Liver (tissue), 9 donors: ENCODE data around the gene FBXO4. TPM values are rescaled to one million over a fixed set of nuclear protein-coding genes. Genes with fewer than 3 reads are reported as not detected.
"Not testable (repeated sequence)": the region's sequence is repeated elsewhere in the genome, so short reads cannot be mapped to it uniquely, and the experiment has no call there.

Source experiments
- DNase-seq: peaks from one replicate; pipeline ENCODE4 v3.0.0-alpha.2; 2017; ENCODE audit warnings: low spot score
- H3K27ac ChIP-seq, 2 donors: one replicate each; pipeline ENCODE4 v1.7.0; 2013; ENCODE audit warnings: inconsistent platforms in 2 of 2, low read length in 2 of 2, control low read depth in 1 of 2, low read depth in 1 of 2, mild to moderate bottlenecking in 1 of 2
- H3K27me3 ChIP-seq, 4 donors: one replicate each; pipeline versions ENCODE4 v1.6.1 to v1.7.0; 2013; ENCODE audit warnings: low read length in 3 of 4, inconsistent platforms in 1 of 4, mild to moderate bottlenecking in 1 of 4, moderate library complexity in 1 of 4; ENCODE audit not compliant: control insufficient read depth in 4 of 4, insufficient read depth in 4 of 4
- H3K36me3 ChIP-seq, 4 donors: one replicate each; pipeline versions ENCODE4 v1.6.1 to v1.7.0; 2013; ENCODE audit warnings: low read length in 3 of 4, mild to moderate bottlenecking in 3 of 4, low read depth in 1 of 4, moderate library complexity in 1 of 4; ENCODE audit not compliant: control insufficient read depth in 4 of 4, insufficient read depth in 3 of 4
- H3K4me1 ChIP-seq, 4 donors: one replicate each; pipeline versions ENCODE4 v1.6.1 to v1.7.0; 2013; ENCODE audit warnings: low read length in 3 of 4, mild to moderate bottlenecking in 3 of 4, moderate library complexity in 1 of 4; ENCODE audit not compliant: control insufficient read depth in 4 of 4, insufficient read depth in 4 of 4
- H3K4me3 ChIP-seq, 3 donors: one replicate each; pipeline versions ENCODE4 v1.6.1 to v1.7.0; 2013; ENCODE audit warnings: low read length in 3 of 3, control low read depth in 1 of 3, low read depth in 1 of 3, mild to moderate bottlenecking in 1 of 3
- H3K9ac ChIP-seq, 2 donors: one replicate each; pipeline ENCODE4 v1.7.0; 2013; ENCODE audit warnings: low read length in 2 of 2, mild to moderate bottlenecking in 2 of 2, moderate library complexity in 2 of 2, control low read depth in 1 of 2, low read depth in 1 of 2
- H3K9me3 ChIP-seq, 4 donors: one replicate each; pipeline versions ENCODE4 v1.6.1 to v1.7.0; 2013; ENCODE audit warnings: low read length in 3 of 4; ENCODE audit not compliant: control insufficient read depth in 4 of 4
- CTCF ChIP-seq: fragments of 150-350 bp; IDR thresholded peaks from 2 replicates; pipeline ENCODE4 v1.5.1; 2017; ENCODE audit warnings: improper control_type of control experiment, low read depth, low read length; ENCODE audit not compliant: missing input control
- EGR1 ChIP-seq, 2 donors: IDR thresholded peaks; 2 replicates each; pipeline ENCODE4 v1.6.1; 2016 to 2018; ENCODE audit warnings: antibody characterized with exemption in 2 of 2, low read depth in 2 of 2
- FOXA1 ChIP-seq: IDR thresholded peaks from 2 replicates; pipeline ENCODE4 v1.6.1; 2016; ENCODE audit warnings: antibody characterized with exemption
- FOXA2 ChIP-seq: IDR thresholded peaks from 2 replicates; pipeline ENCODE4 v1.6.1; 2016; ENCODE audit warnings: antibody characterized with exemption
- GABPA ChIP-seq, 2 donors: IDR thresholded peaks in 1 of 2; conservative IDR thresholded peaks in 1 of 2; 2 replicates each; pipeline ENCODE4 v1.6.1; 2016; ENCODE audit warnings: antibody characterized with exemption in 2 of 2, mild to moderate bottlenecking in 1 of 2, moderate library complexity in 1 of 2
- HNF4A ChIP-seq, 2 donors: conservative IDR thresholded peaks; 2 replicates each; pipeline ENCODE4 v1.6.1; 2016; ENCODE audit warnings: antibody characterized with exemption in 2 of 2, mild to moderate bottlenecking in 2 of 2
- HNF4G ChIP-seq: IDR thresholded peaks from 2 replicates; pipeline ENCODE4 v1.6.1; 2016; ENCODE audit warnings: antibody characterized with exemption
- JUND ChIP-seq, 2 donors: IDR thresholded peaks; 2 replicates each; pipeline ENCODE4 v1.6.1; 2016; ENCODE audit warnings: antibody characterized with exemption in 2 of 2
- NR2F2 ChIP-seq: IDR thresholded peaks from 2 replicates; pipeline ENCODE4 v1.6.1; 2016; ENCODE audit warnings: antibody characterized with exemption
- RXRA ChIP-seq, 2 donors: IDR thresholded peaks; 2 replicates each; pipeline ENCODE4 v1.6.1; 2017 to 2018; ENCODE audit warnings: antibody characterized with exemption in 2 of 2, mild to moderate bottlenecking in 1 of 2
- TAF1 ChIP-seq: conservative IDR thresholded peaks from 2 replicates; pipeline ENCODE4 v1.6.1; 2016; ENCODE audit warnings: antibody characterized with exemption, mild to moderate bottlenecking
- YY1 ChIP-seq: IDR thresholded peaks from 2 replicates; pipeline ENCODE4 v1.6.1; 2016; ENCODE audit warnings: antibody characterized with exemption, mild to moderate bottlenecking
- ZBTB33 ChIP-seq: IDR thresholded peaks from 2 replicates; pipeline ENCODE4 v1.6.1; 2016; ENCODE audit warnings: antibody characterized with exemption
- WGBS: extraction: QIAGEN DNeasy Blood & Tissue Kit; methylation state at CpG from one replicate; pipeline ENCODE4 v1.1.7; 2013; 5-methylcytosine and 5-hydroxymethylcytosine counted together
- polyA plus RNA-seq, 2 donors: library from polyadenylated mRNA; stranded (reverse) in 1 of 2; unstranded in 1 of 2; fragments of 200-250 nt in 1 of 2; fragments of >200 nt in 1 of 2; fragmentation: Nextera tagmentation in 1 of 2; extraction: Ambion mirVana in 1 of 2; gene quantifications; one replicate each; pipeline versions ENCODE4 v1.2.1 to v1.2.3, GENCODE V29; 2013 to 2015
- total RNA-seq, 2 donors: library from RNA; depleted of rRNA; stranded (reverse); fragments of >200 nt; gene quantifications; one replicate each; pipeline ENCODE4 v1.2.3, GENCODE V29; 2014
- TF ChIP-seq, protein P1 (sequence below): IDR thresholded peaks from 2 replicates; pipeline ENCODE4 v1.6.1; 2016; ENCODE audit warnings: antibody characterized with exemption, mild to moderate bottlenecking
- TF ChIP-seq, protein P2 (sequence below): IDR thresholded peaks from 2 replicates; pipeline ENCODE4 v1.6.1; 2016; ENCODE audit warnings: antibody characterized with exemption
- TF ChIP-seq, protein P3 (sequence below): IDR thresholded peaks from 2 replicates; pipeline ENCODE4 v1.6.1; 2016; ENCODE audit warnings: antibody characterized with exemption
- donor health status: healthy.
- donor health status: healthy.
- donor health status: healthy.
- donor health status: healthy.
- donor health status: healthy.

FBXO4 gene
- total and polyA plus RNA-seq, 4 donors: 5.6 to 8.8 (median 7.2) TPM

GRCh38 chr5:41935544-41935943 lies 10.5 kb downstream of the FBXO4 start:
- peaks cover 0 to 24% (median 15%) of the 10 kb centered on the region in 4 donors for H3K36me3 ChIP-seq
- no peak overlapping the region for H3K4me3 ChIP-seq
- TF ChIP-seq HNF4G (no peak), FOXA1 (no peak), CTCF (no peak), ZBTB33 (no peak), GABPA (IDR thresholded peaks at IDR 0.05 in 1 of 2, conservative IDR thresholded peaks at IDR 0.05 in 1 of 2) (no peak), YY1 (no peak), EGR1 (IDR thresholded peaks at IDR 0.05; ENCODE audit: low read depth in 2 of 2) (no peak), FOXA2 (no peak), NR2F2 (no peak), JUND (IDR thresholded peaks at IDR 0.05) (no peak), RXRA (IDR thresholded peaks at IDR 0.05) (no peak), HNF4A (conservative IDR thresholded peaks at IDR 0.05) (no peak), TAF1 (no peak)
- TF ChIP-seq, protein P1, sequence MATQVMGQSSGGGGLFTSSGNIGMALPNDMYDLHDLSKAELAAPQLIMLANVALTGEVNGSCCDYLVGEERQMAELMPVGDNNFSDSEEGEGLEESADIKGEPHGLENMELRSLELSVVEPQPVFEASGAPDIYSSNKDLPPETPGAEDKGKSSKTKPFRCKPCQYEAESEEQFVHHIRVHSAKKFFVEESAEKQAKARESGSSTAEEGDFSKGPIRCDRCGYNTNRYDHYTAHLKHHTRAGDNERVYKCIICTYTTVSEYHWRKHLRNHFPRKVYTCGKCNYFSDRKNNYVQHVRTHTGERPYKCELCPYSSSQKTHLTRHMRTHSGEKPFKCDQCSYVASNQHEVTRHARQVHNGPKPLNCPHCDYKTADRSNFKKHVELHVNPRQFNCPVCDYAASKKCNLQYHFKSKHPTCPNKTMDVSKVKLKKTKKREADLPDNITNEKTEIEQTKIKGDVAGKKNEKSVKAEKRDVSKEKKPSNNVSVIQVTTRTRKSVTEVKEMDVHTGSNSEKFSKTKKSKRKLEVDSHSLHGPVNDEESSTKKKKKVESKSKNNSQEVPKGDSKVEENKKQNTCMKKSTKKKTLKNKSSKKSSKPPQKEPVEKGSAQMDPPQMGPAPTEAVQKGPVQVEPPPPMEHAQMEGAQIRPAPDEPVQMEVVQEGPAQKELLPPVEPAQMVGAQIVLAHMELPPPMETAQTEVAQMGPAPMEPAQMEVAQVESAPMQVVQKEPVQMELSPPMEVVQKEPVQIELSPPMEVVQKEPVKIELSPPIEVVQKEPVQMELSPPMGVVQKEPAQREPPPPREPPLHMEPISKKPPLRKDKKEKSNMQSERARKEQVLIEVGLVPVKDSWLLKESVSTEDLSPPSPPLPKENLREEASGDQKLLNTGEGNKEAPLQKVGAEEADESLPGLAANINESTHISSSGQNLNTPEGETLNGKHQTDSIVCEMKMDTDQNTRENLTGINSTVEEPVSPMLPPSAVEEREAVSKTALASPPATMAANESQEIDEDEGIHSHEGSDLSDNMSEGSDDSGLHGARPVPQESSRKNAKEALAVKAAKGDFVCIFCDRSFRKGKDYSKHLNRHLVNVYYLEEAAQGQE: no peak
- TF ChIP-seq, protein P2, sequence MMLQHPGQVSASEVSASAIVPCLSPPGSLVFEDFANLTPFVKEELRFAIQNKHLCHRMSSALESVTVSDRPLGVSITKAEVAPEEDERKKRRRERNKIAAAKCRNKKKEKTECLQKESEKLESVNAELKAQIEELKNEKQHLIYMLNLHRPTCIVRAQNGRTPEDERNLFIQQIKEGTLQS: no peak
- no peak overlapping the region for H3K27ac ChIP-seq
- H3K9ac ChIP-seq: no peak overlapping the region
- H3K9me3 ChIP-seq: no peaks in the 10 kb centered on the region
- H3K4me1 ChIP-seq: no peaks in the 10 kb centered on the region
- no peak for DNase-seq
- H3K27me3 ChIP-seq: no peaks in the 10 kb centered on the region

DNA sequence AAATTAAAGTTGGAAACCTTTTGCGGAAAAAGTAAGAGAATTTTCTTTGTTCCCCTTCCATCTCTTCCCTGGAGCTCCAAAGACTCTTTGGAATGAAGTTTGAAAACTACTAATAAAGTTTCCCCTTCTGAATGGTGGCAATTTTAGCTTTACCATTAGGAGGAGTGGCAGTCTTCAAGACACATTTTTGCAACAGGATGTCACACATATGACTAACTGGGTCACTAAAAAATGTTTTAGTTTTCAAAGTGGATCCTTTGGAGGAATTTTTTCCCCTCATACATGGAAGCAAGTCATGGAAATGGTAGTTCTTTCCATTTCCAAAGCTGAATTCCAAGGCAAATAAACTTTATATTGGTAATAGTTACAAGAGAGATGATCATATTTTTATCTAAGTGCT lies 15.6 kb downstream of the FBXO4 start:
- no peaks in the 10 kb centered on the region for H3K4me1 ChIP-seq
- H3K9ac ChIP-seq: no peak overlapping the region
- H3K27me3 ChIP-seq: no peaks in the 10 kb centered on the region
- no peak overlapping the region for H3K27ac ChIP-seq
- no peak for TF ChIP-seq HNF4G
- TF ChIP-seq, protein P3, sequence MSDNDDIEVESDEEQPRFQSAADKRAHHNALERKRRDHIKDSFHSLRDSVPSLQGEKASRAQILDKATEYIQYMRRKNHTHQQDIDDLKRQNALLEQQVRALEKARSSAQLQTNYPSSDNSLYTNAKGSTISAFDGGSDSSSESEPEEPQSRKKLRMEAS: no peak
- H3K9me3 ChIP-seq: no peaks in the 10 kb centered on the region
- no peak overlapping the region for H3K4me3 ChIP-seq
- 99% methylated on average over 1 of the region's 1 CpG for WGBS
- H3K36me3 ChIP-seq: peaks cover 0 to 4% (median 2%) of the 10 kb centered on the region in 4 donors
- no peak for DNase-seq

- WGBS: 93% methylated on average over 7 of the region's 7 CpGs
- H3K4me1 ChIP-seq, H3K9me3 ChIP-seq, H3K4me3 ChIP-seq, H3K36me3 ChIP-seq, H3K27ac ChIP-seq, H3K27me3 ChIP-seq, H3K9ac ChIP-seq, DNase-seq: not testable (repeated sequence)
Measured at GRCh38 chr5:41945332-41945955, 20.4 kb downstream of the FBXO4 start.
